Measurements from ENCODE around the gene FBXL3. TPM values are rescaled to one million over a fixed set of nuclear protein-coding genes. Genes with fewer than 3 reads are reported as not detected.

Gene FBXL3
- total and polyA plus RNA-seq, 2 of the 8 experiments (the other 6 are each of a cell fraction or from before 2014, with no cell fraction given): 4.9 to 14.9 TPM

- H2BK12ac ChIP-seq (ENCODE audit: low read depth, low read length): no peak overlapping the region
- no peak overlapping the region for H4K5ac ChIP-seq (ENCODE audit: insufficient read length, low read depth, low read length)
- FAIRE-seq (no peak), DNase-seq (ENCODE audit: low read depth in 1 of 2, low spot score in 2 of 2) (no peak)
- H3K9ac ChIP-seq (replicated peaks in 1 of 4; ENCODE audit: extremely low read depth in 1 of 4, low read depth in 3 of 4, low read length in 3 of 4): no peak overlapping the region
- no peak overlapping the region for H2AFZ ChIP-seq (ENCODE audit: low read length)
- no peak overlapping the region for H3K23ac ChIP-seq (ENCODE audit: insufficient read length)
- H2BK120ac ChIP-seq (replicated peaks; ENCODE audit: low read depth, low read length): no peak overlapping the region
- no peak overlapping the region for H3K18ac ChIP-seq (ENCODE audit: extremely low read depth, low read length)
- no peak overlapping the region for H2BK20ac ChIP-seq (ENCODE audit: low read length)
- peaks cover 0 to 32% (median 9%) of the 10 kb centered on the region in 4 experiments; a peak in 3 of 8 replicates for H3K36me3 ChIP-seq (ENCODE audit: control insufficient read depth in 2 of 4, insufficient read depth in 4 of 4, low read length in 3 of 4)
- ChIA-PET CTCF (ENCODE audit: partially characterized antibody) (no interaction called here), POLR2A (ENCODE audit: partially characterized antibody) (no interaction called here)
- H3K14ac ChIP-seq (ENCODE audit: insufficient read length): no peak overlapping the region
- H3K27me3 ChIP-seq (replicated peaks in 1 of 4; ENCODE audit: control insufficient read depth in 3 of 4, extremely low read depth in 1 of 4, insufficient read depth in 3 of 4, low read length in 3 of 4): no peaks in the 10 kb centered on the region
- no peak overlapping the region for H3K4me2 ChIP-seq (ENCODE audit: insufficient read depth in 1 of 2, low read depth in 2 of 2, low read length in 2 of 2)
- no peak overlapping the region for H3K4ac ChIP-seq (replicated peaks; ENCODE audit: insufficient read length, low read depth, low read length)
- no peaks in the 10 kb centered on the region for H3K4me1 ChIP-seq (replicated peaks in 1 of 4; ENCODE audit: control insufficient read depth in 3 of 4, insufficient read depth in 4 of 4, low read length in 3 of 4)
- H3K23me2 ChIP-seq (ENCODE audit: low read depth, low read length): no peaks in the 10 kb centered on the region
- no peaks in the 10 kb centered on the region for H3K9me3 ChIP-seq (ENCODE audit: insufficient read depth in 2 of 2, low read depth in 1 of 2, low read length in 1 of 2)
- no peak overlapping the region for H2BK15ac ChIP-seq (ENCODE audit: low read length)
- no peak overlapping the region for H2AK5ac ChIP-seq (ENCODE audit: low read depth, low read length)
- H3K79me1 ChIP-seq (ENCODE audit: low read depth, low read length): no peaks in the 10 kb centered on the region
- H2BK5ac ChIP-seq (ENCODE audit: low read depth, low read length): no peak overlapping the region
- H3K56ac ChIP-seq (replicated peaks; ENCODE audit: insufficient read length, low read depth, low read length): no peak overlapping the region
- H4K20me1 ChIP-seq (replicated peaks in 1 of 2; ENCODE audit: control insufficient read depth in 1 of 2, insufficient read depth in 2 of 2, low read length in 2 of 2): peaks cover 0 to 1% of the 10 kb centered on the region in 2 experiments
- H3K4me3 ChIP-seq (ENCODE audit: extremely low read depth in 1 of 4, insufficient read depth in 2 of 4, low read depth in 3 of 4, low read length in 4 of 4): no peak overlapping the region
- H4K91ac ChIP-seq (replicated peaks; ENCODE audit: insufficient read length, low read length): no peak overlapping the region
- H3K27ac ChIP-seq (ENCODE audit: low read depth, low read length): no peak overlapping the region
- H4K8ac ChIP-seq (ENCODE audit: extremely low read depth, insufficient read depth, low read length): no peak overlapping the region
- no peaks in the 10 kb centered on the region for H3K79me2 ChIP-seq (ENCODE audit: control insufficient read depth in 1 of 2, insufficient read depth in 2 of 2, low read length in 2 of 2)
- 86% methylated on average over 2 of the region's 2 CpGs; no CpG with 5 or more reads in 1 of the 2 experiments for WGBS, 2 experiments (ENCODE audit: extremely low coverage in 1 of 2, insufficient coverage in 1 of 2, insufficient read length in 1 of 2, insufficient replicate concordance in 2 of 2, low coverage in 1 of 2, low lambda C conversion rate in 2 of 2, missing lambda C conversion rate in 1 of 2)
- TF ChIP-seq E2F6 (IDR thresholded peaks at IDR 0.05): no peak
- TF ChIP-seq TAF7 (optimal IDR thresholded peaks at IDR 0.05; ENCODE audit: borderline replicate concordance, low read depth, low read length): no peak
- no peak for TF ChIP-seq CEBPB (IDR thresholded peaks at IDR 0.05; ENCODE audit: low read depth, low read length)
- TF ChIP-seq EP300 (IDR thresholded peaks at IDR 0.05; ENCODE audit: borderline replicate concordance in 1 of 2, low read depth in 2 of 2, low read length in 2 of 2): no peak
These were observed 34.4 kb upstream of the FBXL3 start for GRCh38 chr13:77061362-77061761.
